ENCODE data around the gene DUOX1. TPM values are rescaled to one million over a fixed set of nuclear protein-coding genes. Genes with fewer than 3 reads are reported as not detected.

Gene DUOX1
- total RNA-seq, 1 donor from 2014 or later, result 0.12 TPM

- no peak for TF ChIP-seq CTCF (conservative IDR thresholded peaks at IDR 0.05; ENCODE audit: low read depth, low read length)
- DNase-seq (ENCODE audit: low read depth), result no peak
- H3K4me3 ChIP-seq (ENCODE audit: low read depth, low read length), result no peak overlapping the region
Measured at GRCh38 chr15:45168751-45169551, 39.2 kb downstream of the DUOX1 start.

- TF ChIP-seq CTCF (conservative IDR thresholded peaks at IDR 0.05; ENCODE audit: low read depth, low read length), result no peak
Measured at GRCh38 chr15:45169608-45170480, 40.0 kb downstream of the DUOX1 start.

DNA sequence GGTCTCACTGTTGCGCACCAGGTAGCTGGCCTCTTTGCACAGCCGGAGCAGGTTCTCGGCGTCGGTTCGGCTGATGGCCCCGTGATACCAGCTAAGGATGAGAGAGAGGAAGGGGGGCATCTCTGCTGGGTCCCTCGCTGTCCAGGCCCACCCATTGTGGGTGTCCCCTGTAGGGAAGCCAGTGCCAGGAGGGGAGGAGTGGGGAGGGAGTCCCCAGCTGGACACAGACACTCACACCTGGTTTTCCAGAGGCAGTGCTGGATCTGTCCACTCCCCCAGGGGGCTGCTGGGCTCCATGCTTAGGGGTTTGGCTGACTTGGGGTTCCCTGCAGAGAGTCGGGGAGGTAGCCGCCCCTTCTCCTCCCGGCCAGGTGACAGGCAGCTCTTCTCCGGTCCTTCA, 42.1 kb downstream of the DUOX1 start:
- TF ChIP-seq CTCF (conservative IDR thresholded peaks at IDR 0.05; ENCODE audit: low read depth, low read length), result no peak
- no peak overlapping the region for H3K4me3 ChIP-seq (ENCODE audit: low read depth, low read length)

More at GRCh38 chr15:45169608-45170480, 40.0 kb downstream of the DUOX1 start:
- DNase-seq (ENCODE audit: low read depth), result no peak
- no peak overlapping the region for H3K4me3 ChIP-seq (ENCODE audit: low read depth, low read length)

DNA sequence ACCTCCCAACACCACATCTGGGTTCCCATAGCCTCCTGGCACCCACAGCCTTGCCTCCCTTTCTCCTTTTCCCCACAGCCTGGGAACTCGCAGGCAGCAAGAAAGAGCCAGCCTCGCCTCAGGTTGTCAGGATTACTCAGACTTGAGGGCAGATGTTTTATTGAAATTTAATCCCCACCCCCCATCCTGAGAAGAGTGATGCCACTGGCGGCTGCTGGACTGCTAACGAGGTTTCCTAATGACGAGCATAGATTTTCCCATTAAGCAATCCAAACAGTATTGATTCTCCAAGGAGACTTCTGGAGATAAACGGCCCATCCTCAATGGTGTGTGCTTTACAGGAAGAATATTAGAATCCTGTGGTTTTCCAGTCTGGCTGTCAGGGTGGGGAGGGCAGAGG, 44.3 kb downstream of the DUOX1 start:
- H3K4me3 ChIP-seq (ENCODE audit: low read depth, low read length), result no peak overlapping the region
- DNase-seq (ENCODE audit: low read depth), result no peak
- no peak for TF ChIP-seq CTCF (conservative IDR thresholded peaks at IDR 0.05; ENCODE audit: low read depth, low read length)

More for the DNA sequence above, 42.1 kb downstream of the DUOX1 start:
- DNase-seq (ENCODE audit: low read depth), result no peak

DNA sequence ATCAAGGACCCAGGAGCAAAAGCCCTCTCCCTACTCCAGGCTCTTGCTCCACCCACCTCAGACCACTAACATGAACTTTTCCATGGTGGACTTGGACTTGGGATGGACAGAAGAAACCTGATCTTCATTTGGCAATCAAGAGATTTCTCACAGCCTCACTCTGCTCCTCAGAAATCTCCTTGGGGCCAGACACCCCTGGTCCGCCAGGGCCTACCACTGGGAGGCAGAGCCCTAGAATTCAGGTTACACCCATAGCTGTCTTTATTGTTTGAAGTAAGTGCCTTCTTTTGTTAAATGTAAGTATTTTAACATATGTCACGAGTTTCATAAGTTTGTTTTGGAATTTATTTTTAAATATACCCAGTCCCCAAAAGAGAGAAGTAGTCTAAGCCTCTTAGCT, 44.8 kb downstream of the DUOX1 start:
- TF ChIP-seq CTCF (conservative IDR thresholded peaks at IDR 0.05; ENCODE audit: low read depth, low read length), result no peak
- DNase-seq (ENCODE audit: low read depth), result no peak
- no peak overlapping the region for H3K4me3 ChIP-seq (ENCODE audit: low read depth, low read length)

DNA sequence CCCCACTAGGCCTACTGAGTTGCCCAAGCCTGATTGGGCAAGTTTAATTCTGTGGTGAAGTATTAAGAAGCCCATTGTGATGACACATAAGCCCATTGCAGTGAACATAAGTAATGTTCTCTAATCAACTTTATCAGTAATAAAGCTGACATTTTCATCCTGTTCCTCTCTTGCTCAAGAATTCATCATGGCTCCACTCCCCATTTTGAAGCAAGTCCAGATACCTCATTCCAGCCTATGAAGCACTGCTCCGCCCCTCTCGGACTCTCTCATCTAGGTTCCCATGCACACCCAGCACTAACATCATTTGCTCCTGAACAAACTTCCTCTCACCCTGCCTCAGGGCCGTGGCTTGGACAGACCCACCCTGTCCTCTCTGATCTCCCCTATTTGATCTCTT, 47.5 kb downstream of the DUOX1 start:
- DNase-seq (ENCODE audit: low read depth), result no peak
- H3K4me3 ChIP-seq (ENCODE audit: low read depth, low read length), result no peak overlapping the region
- TF ChIP-seq CTCF (conservative IDR thresholded peaks at IDR 0.05; ENCODE audit: low read depth, low read length), result no peak

Data from epithelial cell of proximal tubule (primary cell).